Vagina (tissue), 2 donors: Measurements from ENCODE around the gene P4HTM. TPM values are rescaled to one million over a fixed set of nuclear protein-coding genes. Genes with fewer than 3 reads are reported as not detected.
"Not testable (repeated sequence)": the region's sequence is repeated elsewhere in the genome, so short reads cannot be mapped to it uniquely, and the experiment has no call there.

Experiments used
- DNase-seq, 2 donors: peaks; one replicate each; pipeline ENCODE4 v3.0.0-alpha.2; 2017; ENCODE audit errors: extremely low spot score in 2 of 2
- H3K27ac ChIP-seq: fragments of 200-600 bp; sonication (generic); one replicate; pipeline ENCODE4 v1.5.1; 2019
- H3K27me3 ChIP-seq: fragments of 200-600 bp; sonication (generic); one replicate; pipeline ENCODE4 v1.5.1; 2019
- H3K36me3 ChIP-seq, 2 donors: fragments of 200-600 bp; sonication (generic); one replicate each; pipeline ENCODE4 v1.5.1; 2017 to 2019
- H3K4me1 ChIP-seq: fragments of 200-600 bp; sonication (generic); one replicate; pipeline ENCODE4 v1.5.1; 2019
- H3K4me3 ChIP-seq, 2 donors: fragments of 200-600 bp; sonication (generic); 1 replicate in 1 of 2; 2 replicates in 1 of 2; pipeline ENCODE4 v1.5.1; 2016 to 2019
- H3K9me3 ChIP-seq: fragments of 200-600 bp; sonication (generic); one replicate; pipeline ENCODE4 v1.5.1; 2019
- POLR2A ChIP-seq, 2 donors: fragments of 450-650 bp; IDR thresholded peaks; one replicate each; pipeline ENCODE4 v1.6.1; 2017; ENCODE audit warnings: antibody characterized with exemption in 2 of 2, mild to moderate bottlenecking in 2 of 2, moderate library complexity in 2 of 2
- POLR2AphosphoS5 ChIP-seq, 2 donors: sonication (generic); formaldehyde crosslinking; IDR thresholded peaks; one replicate each; pipeline ENCODE4 v1.9.0; 2017; ENCODE audit warnings: antibody characterized with exemption in 2 of 2, mild to moderate bottlenecking in 2 of 2, low read depth in 1 of 2; ENCODE audit not compliant: insufficient read depth in 1 of 2
- intact Hi-C: fragments of 100-400 bp; cut with DNase I; formaldehyde crosslinking; loops from one replicate; pipeline ENCODE4 v1.15.1; 2023
- total RNA-seq: library from RNA; depleted of rRNA; stranded (reverse); fragments of >200 nt; gene quantifications from one replicate; pipeline ENCODE4 v1.2.3, GENCODE V29; 2016
- TF ChIP-seq, protein P1 (sequence below), 3 experiments: fragments of 450-650 bp in 2 of 3; fragments of 200-600 bp in 1 of 3; sonication (generic) in 1 of 3; IDR thresholded peaks; one replicate each; pipeline ENCODE4 v1.5.1; 2017 to 2019; ENCODE audit warnings: antibody characterized with exemption in 3 of 3, mild to moderate bottlenecking in 2 of 3, moderate library complexity in 2 of 3

P4HTM gene
- total RNA-seq, 1 donor from 2014 or later, result 43.5 TPM

DNA sequence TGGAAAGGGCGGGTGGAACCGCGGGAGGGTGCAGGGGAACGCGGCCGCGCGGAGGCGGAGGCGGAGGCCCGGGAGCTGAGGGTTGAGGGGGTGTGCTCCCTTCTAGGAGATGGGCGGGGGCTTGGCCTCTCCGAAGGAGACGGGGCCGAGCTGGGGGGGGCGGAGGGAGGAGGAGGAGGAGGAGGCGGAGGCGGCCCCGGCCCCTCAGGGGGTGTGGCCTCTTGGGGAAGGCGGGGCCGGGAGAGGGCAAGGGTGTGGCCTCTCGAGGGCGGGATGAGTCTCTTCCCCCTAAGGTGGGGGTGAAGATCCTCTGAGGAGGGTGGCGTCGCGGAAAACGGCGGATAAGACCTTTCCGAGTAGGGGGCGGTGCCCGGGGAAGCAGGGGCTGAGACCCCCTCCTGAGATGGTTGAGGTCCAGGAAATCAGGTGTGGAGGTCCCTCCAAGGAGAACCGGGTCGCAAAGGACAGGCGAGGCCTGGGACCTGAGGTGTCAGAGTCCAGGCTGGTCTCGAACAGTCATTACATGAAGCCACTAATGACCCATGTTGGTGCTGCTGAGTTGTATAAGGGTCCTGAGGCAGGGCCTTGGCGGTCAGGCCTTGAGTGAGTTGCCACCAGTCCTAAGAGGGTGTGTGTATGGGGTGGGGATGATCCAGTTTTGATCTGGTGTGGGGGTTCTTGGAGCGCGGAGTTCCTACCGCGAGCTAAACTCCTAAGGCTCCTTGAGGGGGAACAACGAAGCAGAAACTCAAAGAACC, 17.9 kb downstream of the P4HTM start:
- intact Hi-C loops, result loop anchor here (5.0 kb wide), 1 partner anchor 84 kb away; the partner anchor contains the start of gene QRICH1
- Histone ChIP-seq H3K4me3 (peak overlapping the region; percentile 57 to 77), H3K9me3 (no peaks in the 10 kb centered on the region), H3K27me3 (no peaks in the 10 kb centered on the region), H3K27ac (peak overlapping the region; percentile 99), H3K36me3 (peaks cover 0 to 10% of the 10 kb centered on the region in 2 donors), H3K4me1 (peaks cover 27% of the 10 kb centered on the region)
- TF ChIP-seq, protein P1, sequence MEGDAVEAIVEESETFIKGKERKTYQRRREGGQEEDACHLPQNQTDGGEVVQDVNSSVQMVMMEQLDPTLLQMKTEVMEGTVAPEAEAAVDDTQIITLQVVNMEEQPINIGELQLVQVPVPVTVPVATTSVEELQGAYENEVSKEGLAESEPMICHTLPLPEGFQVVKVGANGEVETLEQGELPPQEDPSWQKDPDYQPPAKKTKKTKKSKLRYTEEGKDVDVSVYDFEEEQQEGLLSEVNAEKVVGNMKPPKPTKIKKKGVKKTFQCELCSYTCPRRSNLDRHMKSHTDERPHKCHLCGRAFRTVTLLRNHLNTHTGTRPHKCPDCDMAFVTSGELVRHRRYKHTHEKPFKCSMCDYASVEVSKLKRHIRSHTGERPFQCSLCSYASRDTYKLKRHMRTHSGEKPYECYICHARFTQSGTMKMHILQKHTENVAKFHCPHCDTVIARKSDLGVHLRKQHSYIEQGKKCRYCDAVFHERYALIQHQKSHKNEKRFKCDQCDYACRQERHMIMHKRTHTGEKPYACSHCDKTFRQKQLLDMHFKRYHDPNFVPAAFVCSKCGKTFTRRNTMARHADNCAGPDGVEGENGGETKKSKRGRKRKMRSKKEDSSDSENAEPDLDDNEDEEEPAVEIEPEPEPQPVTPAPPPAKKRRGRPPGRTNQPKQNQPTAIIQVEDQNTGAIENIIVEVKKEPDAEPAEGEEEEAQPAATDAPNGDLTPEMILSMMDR (IDR thresholded peaks at IDR 0.05), result no peak
- TF ChIP-seq POLR2AphosphoS5 (IDR thresholded peaks at IDR 0.05; ENCODE audit: insufficient read depth in 1 of 2, low read depth in 1 of 2), result no peak
- TF ChIP-seq POLR2A (IDR thresholded peaks at IDR 0.05), result no peak
- peak in 1 of 2 donors; percentile 97 for DNase-seq

DNA sequence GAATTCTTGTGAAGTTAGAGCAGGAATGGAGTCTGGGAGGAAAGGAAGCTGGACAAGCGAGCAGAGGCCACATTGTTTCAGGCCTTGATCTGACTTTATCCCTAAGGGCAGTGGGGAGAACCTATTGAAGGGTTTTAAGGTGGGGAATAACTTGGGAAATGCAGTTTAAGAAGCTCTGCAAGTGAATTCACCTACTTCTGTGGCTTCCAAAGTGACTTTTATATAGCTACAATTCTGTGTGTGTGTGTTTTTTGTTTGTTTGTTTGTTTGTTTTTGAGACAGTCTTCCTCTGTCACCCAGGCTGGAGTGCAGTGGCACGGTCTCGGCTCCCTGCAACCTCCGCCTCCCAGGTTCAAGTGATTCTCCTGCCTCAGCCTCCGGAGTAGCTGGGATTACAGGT, 18.6 kb downstream of the P4HTM start:
- Histone ChIP-seq H3K27ac (peak overlapping the region; percentile 99), H3K36me3 (peaks cover 0 to 14% of the 10 kb centered on the region in 2 donors), H3K4me1 (peaks cover 34% of the 10 kb centered on the region), H3K4me3 (peak overlapping the region in 1 of 2 donors; percentile 77)
- intact Hi-C loops, result loop anchor here (5.0 kb wide), 1 partner anchor 84 kb away; the partner anchor contains the start of gene QRICH1
- DNase-seq, H3K27me3 ChIP-seq, H3K9me3 ChIP-seq: not testable (repeated sequence)

DNA sequence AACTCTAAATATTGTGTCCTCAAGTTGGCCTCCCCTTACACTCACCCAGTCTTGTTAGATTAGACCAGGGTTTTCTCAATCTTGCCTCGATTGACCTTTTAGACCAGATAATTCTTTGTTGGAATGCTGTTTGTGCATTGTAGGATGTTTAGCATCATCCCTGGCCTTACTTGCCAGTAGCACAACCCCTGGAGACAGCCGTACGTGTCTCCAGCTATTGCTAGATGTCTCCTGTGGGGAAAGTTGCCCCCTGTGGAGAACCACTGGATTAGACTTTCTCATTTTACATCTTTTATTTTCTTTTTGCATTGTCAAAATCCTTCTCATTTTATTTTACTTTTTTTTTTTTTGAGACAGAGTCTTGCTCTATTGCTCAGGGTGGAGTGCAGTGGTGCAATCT, 19.4 kb downstream of the P4HTM start:
- no peak overlapping the region for H3K27ac ChIP-seq
- no peaks in the 10 kb centered on the region for H3K27me3 ChIP-seq
- H3K9me3 ChIP-seq, result no peaks in the 10 kb centered on the region
- H3K36me3 ChIP-seq, result peaks cover 0 to 20% of the 10 kb centered on the region in 2 donors
- TF ChIP-seq POLR2AphosphoS5 (IDR thresholded peaks at IDR 0.05; ENCODE audit: insufficient read depth in 1 of 2, low read depth in 1 of 2) (no peak), POLR2A (IDR thresholded peaks at IDR 0.05) (no peak)
- TF ChIP-seq, protein P1 (IDR thresholded peaks at IDR 0.05), result no peak
- DNase-seq, result no peak
- no peak overlapping the region for H3K4me3 ChIP-seq
- H3K4me1 ChIP-seq, result peaks cover 39% of the 10 kb centered on the region
- intact Hi-C loops, result loop anchor here (5.0 kb wide), 1 partner anchor 83 kb away; the partner anchor contains the start of gene QRICH1

DNA sequence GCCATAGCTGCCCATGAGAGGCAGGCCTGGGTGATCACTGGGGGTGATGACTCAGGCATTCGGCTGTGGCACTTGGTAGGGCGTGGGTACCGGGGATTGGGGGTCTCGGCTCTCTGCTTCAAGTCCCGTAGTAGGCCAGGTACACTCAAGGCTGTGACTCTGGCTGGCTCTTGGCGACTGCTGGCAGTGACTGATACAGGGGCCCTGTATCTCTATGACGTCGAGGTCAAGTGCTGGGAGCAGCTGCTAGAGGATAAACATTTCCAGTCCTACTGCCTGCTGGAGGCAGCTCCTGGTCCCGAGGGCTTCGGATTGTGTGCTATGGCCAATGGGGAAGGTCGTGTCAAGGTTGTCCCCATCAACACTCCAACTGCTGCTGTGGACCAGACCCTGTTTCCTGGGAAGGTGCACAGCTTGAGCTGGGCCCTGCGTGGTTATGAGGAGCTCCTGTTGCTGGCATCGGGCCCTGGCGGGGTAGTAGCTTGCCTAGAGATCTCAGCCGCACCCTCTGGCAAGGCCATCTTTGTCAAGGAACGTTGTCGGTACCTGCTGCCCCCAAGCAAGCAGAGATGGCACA, 22.5 kb downstream of the P4HTM start:
- TF ChIP-seq POLR2A (IDR thresholded peaks at IDR 0.05) (no peak), POLR2AphosphoS5 (IDR thresholded peaks at IDR 0.05; ENCODE audit: insufficient read depth in 1 of 2, low read depth in 1 of 2) (no peak)
- TF ChIP-seq, protein P1 (IDR thresholded peaks at IDR 0.05), result no peak
- intact Hi-C loops, result no loop called here
- Histone ChIP-seq H3K4me1 (peaks cover 41% of the 10 kb centered on the region), H3K27me3 (no peaks in the 10 kb centered on the region), H3K27ac (no peak overlapping the region), H3K36me3 (peaks cover 0 to 42% of the 10 kb centered on the region in 2 donors), H3K4me3 (no peak overlapping the region), H3K9me3 (no peaks in the 10 kb centered on the region)
- no peak for DNase-seq

DNA sequence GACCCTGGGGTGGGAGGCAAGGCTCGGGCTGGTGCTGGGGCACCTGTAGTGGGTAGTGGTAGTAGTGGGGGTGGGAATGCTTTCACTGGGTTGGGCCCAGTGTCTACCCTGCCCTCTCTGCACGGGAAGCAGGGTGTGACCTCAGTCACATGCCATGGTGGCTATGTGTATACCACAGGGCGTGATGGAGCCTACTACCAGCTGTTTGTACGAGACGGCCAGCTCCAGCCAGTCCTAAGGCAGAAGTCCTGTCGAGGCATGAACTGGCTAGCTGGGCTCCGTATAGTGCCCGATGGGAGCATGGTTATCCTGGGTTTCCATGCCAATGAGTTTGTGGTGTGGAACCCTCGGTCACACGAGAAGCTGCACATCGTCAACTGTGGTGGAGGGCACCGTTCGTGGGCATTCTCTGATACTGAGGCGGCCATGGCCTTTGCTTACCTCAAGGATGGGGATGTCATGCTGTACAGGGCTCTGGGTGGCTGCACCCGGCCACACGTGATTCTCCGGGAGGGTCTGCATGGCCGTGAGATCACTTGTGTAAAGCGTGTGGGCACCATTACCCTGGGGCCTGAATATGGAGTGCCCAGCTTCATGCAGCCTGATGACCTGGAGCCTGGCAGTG, 23.2 kb downstream of the P4HTM start:
- Histone ChIP-seq H3K27me3 (no peaks in the 10 kb centered on the region), H3K4me1 (peaks cover 41% of the 10 kb centered on the region), H3K4me3 (no peak overlapping the region), H3K9me3 (no peaks in the 10 kb centered on the region), H3K36me3 (peaks cover 0 to 42% of the 10 kb centered on the region in 2 donors), H3K27ac (no peak overlapping the region)
- intact Hi-C loops, result no loop called here
- DNase-seq, result no peak
- TF ChIP-seq POLR2AphosphoS5 (IDR thresholded peaks at IDR 0.05; ENCODE audit: insufficient read depth in 1 of 2, low read depth in 1 of 2), result no peak
- no peak for TF ChIP-seq POLR2A (IDR thresholded peaks at IDR 0.05)
- TF ChIP-seq, protein P1 (IDR thresholded peaks at IDR 0.05), result no peak
